Measurements from ENCODE around the gene ADAM33. TPM values are rescaled to one million over a fixed set of nuclear protein-coding genes. Genes with fewer than 3 reads are reported as not detected.

The ADAM33 gene, protein sequence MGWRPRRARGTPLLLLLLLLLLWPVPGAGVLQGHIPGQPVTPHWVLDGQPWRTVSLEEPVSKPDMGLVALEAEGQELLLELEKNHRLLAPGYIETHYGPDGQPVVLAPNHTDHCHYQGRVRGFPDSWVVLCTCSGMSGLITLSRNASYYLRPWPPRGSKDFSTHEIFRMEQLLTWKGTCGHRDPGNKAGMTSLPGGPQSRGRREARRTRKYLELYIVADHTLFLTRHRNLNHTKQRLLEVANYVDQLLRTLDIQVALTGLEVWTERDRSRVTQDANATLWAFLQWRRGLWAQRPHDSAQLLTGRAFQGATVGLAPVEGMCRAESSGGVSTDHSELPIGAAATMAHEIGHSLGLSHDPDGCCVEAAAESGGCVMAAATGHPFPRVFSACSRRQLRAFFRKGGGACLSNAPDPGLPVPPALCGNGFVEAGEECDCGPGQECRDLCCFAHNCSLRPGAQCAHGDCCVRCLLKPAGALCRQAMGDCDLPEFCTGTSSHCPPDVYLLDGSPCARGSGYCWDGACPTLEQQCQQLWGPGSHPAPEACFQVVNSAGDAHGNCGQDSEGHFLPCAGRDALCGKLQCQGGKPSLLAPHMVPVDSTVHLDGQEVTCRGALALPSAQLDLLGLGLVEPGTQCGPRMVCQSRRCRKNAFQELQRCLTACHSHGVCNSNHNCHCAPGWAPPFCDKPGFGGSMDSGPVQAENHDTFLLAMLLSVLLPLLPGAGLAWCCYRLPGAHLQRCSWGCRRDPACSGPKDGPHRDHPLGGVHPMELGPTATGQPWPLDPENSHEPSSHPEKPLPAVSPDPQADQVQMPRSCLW
- not detected in 2 replicates for polyA plus RNA-seq (2014; cell fraction: cytosol; rRNA removed)
- 0.24 TPM in 1 of 2 replicates, not detected in the other for polyA plus RNA-seq (2014; cell fraction: nucleus; rRNA removed)

DNA sequence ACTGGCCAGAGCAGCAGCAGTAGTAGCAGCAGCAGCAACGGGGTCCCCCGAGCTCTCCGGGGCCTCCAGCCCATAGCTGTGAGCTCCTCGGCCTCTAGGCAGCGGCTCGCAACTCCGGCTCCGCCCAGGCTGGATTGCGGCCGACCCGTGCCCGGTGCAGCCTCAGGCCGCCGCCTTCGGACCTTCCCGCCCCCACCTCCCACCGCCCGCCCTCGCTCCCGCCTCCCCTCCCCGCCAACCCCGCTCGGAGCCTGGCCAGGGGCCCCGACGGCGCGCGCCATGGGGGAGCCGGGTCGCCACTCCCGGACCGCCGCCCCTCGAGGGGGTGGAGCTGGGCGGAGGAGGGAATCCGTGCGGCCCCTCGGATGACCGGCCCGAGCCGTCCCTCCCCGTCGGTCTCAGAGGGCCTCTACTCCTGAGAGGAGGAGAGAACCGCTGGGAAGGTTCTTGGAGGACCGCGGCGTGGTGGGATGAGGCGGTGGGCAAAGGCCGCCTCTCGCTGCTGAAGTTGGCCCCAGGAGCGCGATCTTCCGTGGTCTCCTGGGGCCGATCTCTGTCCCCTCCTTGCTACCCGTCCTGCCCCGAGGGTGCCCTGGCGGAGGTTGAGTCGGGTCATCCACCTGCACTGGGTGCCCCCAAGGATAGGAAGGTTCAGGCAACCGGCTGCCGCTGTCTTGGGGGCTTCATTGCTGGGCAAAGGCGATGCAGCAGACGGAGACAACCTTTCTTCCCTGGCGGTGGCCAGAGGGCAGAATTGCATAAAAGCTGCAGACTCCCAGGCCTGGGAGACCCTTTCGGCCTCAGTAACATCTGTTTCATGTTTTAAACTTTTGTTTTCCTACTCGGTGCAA, at the start of gene ADAM33:
TSS of gene ADAM33 (minus strand) at position 80 of the 851 bp plus-strand sequence. CDS start at position 74, 6 bp downstream.
- DNase-seq (ENCODE audit: low spot score): no peak

DNA sequence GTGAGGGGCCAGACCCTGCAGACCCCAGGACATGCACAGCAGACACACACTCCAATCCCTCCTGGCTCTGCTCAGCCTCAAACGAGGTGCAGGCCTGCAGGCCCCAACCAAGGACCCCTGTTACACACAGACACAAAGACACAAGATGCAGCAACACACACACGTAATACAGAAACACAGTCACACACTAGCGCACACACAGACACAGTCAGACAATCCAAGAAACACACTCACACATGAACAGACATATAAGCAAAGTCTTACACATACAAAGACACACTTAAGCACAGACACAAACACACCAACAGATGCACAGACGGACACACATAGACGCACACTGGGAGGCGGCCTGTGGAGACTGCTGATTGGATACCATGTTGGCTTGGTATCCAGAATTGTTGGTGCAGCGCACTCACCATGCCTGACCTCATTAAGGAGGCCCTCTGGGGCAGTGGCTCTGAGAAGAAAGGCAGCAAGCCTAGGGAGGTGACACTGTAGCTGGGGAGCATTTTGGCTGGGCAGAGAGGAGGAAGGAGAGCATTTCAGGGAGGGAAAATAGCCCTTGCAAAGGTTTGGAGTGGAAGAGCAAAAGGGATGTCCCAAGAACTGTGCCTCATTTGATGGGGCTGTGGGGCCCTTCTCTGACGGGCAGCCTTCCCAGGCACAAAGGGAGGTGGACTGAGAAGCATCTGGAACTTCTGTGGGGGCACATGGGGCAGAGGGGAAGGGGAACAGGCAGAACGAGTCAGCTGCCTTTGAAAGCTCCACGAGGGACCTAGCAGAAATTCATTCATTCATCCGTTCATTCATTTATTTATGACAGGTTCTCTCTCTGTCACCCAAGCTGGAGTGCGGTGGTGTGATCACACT, 49.2 kb upstream of the ADAM33 start:
- peak; percentile 58 for DNase-seq (ENCODE audit: low spot score)

DNA sequence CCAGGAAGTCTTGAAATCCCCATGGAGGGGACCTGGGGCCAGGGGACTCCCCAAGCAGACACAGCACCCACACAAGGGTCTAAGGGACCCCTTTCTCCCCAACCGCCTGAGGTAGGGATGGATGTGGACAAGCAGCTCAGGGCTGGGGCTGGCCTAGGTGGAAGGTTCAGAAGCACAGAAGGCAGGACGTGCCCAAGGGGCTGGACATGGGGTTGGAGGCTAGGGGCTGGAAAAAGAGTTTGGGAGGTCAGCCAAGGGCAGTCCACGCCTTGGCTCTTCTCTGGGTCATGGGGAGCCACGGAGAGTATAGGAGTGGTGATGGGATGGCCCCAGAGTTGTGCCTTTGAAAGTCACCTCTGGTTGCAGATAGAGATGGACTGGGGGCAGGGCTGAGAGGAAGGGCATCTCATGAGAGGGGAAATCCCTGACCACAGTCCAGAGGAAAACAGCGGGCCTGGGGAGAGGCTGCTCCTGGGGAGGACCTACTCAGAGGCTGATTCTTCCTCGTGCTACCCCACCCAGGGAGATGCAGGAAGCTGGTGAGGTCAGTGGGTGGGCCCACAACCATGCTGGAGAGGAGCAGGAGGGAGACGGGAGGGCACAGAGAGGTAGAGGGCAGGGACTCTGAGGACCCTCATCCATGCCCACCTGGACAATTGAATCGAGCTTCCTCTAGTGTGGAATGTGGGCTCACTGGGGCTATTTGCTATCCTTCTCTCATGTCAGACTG, 48.2 kb upstream of the ADAM33 start:
- no peak for DNase-seq (ENCODE audit: low spot score)

DNA sequence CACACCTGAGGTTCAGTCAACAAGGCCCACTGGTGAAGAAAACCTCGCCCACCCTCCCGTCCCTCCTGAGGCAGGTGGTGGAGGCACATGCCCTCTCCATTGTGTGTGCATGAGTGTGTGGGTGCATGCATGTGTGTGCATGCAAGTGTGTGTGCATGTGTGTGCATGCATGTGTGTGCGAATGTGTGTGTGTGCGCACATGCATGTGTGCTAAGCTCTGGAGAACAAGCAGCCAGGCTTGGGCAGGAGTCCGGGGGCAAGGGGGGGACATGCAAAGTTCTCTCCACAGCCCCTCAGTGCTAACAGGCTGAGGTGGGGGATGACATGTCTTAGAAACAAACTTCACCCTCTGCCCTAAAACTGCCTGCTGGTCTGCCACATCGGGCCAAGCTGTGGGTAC, 47.6 kb upstream of the ADAM33 start:
- DNase-seq (ENCODE audit: low spot score): no peak

DNA sequence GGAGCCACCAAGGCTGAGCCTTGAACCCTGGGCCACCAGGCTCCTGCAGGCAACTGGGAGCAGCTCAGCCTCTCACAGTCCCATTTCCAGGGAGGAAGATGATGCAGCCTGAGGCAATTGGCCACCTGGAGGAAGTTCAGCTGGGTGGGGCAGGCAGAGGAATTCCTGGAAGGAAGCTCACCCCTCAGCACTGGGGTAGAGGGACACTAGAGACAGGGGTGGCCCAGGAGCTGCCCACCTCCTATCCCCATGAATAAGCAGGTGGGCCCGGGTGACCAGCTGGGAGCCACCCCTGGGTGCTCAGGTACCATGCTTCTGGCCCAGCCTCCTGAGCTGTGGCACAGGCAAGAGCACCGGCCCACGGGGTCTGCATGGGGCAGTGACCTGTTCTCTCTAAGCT, 47.1 kb upstream of the ADAM33 start:
- no peak for DNase-seq (ENCODE audit: low spot score)

DNA sequence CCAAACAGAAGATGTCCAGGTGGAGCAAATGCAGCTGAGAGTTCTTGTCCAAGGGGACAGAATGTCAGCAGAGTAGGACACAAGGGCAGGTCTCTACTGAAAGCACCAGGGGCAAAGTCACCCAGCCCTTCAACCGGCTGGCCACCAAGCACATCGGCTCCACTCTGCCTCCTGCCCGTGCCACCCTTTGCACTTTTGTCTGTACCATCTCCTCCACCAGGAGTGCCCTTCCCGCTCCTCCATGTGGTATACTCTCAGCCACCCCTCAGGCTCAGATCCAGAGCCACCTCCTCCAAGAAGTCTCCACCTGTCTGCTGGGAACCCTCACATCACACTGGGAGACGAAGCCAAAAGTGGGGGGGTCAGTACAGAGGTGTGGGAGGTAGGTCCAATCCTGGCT, 46.5 kb upstream of the ADAM33 start:
- DNase-seq (ENCODE audit: low spot score): no peak

DNA sequence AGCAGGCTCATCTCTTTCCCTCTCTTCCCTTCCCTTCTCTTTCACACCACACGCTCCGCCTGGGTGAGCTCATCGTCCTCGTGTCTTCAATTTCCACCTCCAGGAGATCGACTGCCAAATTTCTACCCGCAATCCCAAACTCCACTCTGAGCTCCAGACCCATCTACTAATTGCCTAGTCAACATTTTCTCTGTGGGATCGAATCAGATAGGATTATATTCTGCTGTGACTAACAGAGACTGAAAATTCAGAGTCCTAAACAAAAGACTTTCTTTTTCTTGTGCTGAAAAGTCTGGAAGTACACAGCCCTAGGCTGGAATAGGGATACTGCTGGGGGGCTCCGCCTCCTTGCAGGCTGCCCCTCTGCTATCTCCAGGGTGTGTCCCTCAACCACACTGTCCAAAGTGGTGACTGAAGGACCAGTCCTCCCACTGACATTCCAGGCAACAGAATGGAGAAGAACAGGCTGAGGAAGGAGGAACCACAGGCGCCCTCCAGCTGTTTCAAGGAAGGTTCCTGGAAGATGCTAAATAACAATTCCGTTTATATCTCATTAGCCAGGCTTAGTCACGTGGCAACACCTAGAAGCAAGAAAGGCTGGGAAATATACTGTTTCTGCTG, 45.7 kb upstream of the ADAM33 start:
- no peak for DNase-seq (ENCODE audit: low spot score)

DNA sequence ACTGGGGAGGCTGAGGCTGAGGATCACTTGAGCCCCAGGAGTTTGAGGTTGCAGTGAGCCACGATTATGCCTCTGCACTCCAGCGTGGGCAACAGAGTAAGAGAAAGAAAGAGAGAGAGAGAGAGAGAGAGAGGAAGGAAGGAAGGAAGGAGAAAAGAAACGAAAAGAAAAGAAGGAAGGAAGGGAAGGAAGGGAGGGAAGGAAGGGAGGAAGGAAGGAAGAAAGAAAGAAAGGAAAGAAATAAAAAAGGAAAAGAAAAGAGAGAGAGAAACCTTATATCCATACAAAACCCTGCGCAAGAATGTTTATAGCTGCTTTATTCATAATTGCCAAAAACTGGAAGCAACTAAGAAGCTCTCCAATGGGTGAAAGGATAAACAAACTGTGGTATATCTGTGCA, 42.5 kb upstream of the ADAM33 start:
- DNase-seq (ENCODE audit: low spot score): no peak

DNA sequence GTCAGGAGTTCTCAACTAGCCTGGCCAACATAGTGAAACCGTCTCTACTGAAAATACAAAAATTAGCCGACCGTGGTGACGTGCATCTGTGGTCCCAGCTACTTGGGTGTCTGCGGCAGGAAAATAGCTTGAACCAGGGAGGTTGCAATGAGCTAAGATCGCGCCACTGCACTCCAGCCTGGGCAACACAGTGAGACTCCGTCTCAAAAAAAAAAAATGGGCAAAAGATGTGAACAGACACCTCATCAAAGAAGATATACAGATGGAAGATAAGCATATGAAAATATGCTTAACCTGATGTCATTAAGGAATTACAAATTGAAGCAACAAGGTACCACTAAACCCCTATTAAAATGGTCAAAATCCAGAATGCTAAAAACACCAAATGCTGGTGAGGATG, 41.5 kb upstream of the ADAM33 start:
- DNase-seq (ENCODE audit: low spot score): no peak

DNA sequence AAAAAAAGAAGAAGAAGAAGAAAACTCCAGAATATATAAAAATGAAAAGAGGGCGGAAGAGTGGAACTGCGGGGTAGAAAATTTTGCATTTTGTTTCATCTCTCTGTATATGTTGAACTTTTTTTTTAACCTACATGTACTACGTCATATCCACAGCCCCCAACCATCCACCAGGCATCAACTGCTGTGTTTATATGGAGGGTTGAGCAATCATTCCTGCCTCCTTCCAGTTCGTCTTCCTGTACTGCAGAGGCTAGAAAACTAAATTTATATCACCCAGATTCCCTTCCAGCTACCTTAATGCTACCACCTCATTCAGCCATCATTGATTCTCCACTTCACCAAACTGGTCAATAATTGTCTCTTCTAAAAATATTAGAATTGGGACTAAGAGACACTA, 40.1 kb upstream of the ADAM33 start:
- DNase-seq (ENCODE audit: low spot score): no peak

DNA sequence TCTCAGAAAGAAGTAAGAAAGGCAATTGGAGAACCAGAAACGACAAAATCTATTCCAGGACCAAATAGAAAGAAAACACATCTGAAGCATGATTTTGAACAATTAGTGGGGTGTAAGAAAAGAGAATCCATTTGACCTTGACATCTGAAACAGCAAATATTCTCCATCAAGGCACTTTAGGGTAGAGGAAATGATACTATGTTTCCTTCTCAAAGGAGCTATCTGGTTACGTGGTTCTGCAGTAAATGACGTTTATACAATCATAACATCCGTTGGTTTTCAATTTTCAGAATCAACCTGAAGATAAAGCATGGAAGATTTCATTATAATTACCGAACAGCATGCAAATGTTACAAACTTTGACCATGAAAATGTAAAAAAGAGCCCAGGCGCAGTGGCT, 38.8 kb upstream of the ADAM33 start:
- no peak for DNase-seq (ENCODE audit: low spot score)

DNA sequence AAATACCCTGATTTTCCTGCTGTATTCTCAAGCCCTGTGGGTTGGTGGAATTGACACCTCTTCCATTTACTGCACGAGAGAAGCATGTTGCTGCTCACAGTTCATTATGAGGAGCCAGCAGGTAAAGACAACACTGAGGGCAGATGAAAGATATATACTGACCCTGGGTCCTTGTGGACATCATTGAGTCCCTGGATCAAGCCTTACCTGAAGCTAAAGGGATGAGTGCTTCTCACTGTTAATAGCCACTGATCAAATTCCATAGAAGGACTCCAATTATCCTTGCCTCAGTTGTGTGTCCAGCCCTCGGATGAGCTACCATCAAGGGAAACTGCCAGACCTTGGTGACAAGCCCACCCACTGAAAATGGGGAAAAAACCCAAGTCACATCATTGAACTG, 38.3 kb upstream of the ADAM33 start:
- no peak for DNase-seq (ENCODE audit: low spot score)

DNA sequence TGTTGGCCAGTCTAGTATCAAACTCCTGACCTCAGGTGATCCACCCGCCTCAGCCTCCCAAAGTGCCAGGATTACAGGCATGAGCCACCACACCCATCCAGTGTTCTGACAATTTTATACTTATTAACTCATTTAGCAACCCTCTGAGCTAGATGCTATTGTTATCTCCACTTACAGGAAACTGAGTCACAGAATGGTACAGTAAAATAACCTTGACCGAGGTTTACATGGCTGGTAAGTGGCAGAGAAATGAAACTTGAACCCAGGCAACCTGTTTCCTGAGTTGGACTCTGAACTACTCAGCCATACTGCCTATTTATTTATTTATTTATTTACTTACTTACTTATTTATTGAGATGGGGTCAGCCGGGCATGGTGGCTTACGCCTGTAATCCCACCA, 37.2 kb upstream of the ADAM33 start:
- no peak for DNase-seq (ENCODE audit: low spot score)

DNA sequence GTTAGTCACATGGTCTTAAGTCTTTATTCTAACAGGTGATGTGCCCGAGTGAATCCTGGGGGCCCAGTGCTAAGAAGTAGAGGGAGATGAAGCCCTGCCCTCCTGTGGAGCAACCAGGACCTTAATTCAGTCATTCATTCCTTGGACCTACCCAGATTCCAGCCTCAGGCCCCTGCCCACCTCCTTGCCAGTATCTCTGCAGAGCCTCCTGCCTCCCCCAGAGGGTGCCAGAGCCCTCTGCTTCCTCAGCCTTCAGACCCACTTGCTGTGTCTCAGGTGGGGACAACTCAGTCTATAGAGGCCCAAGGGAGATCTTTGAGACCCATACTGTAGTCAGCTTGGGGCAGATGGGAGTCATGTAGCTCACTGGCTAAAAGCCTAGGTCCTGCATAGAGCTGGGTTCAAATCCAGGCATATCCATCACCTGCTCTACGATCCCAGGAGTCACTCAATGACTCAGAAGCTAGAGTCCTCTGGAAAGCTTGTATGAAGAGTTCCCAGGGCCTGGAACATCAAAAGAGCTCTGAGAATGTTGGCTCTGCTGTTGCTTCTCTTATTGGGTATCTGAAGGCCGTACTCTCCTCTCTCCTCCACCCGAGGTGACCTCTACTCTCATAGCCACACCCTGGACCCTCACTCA, 34.5 kb upstream of the ADAM33 start:
- peak; percentile 83 for DNase-seq (ENCODE audit: low spot score)

DNA sequence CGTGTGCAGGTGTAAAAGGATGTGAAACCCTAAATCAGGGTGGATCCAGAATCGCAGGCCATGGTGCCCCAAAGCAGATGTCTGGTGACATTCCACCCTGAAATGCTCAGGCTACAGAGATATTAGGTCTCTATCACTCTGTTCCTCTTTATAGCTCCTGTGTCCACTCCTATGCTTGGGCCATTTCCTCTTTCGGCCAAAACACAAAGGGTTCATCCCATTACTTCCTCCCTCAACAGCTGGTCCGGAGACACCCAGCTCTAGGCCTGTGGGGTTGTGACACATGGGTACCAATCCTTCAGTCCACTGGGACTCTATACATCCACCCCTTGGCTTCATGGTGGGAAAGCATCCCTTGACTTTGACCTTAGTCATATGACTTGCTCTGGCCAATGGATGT, 32.3 kb upstream of the ADAM33 start:
- DNase-seq (ENCODE audit: low spot score): no peak

DNA sequence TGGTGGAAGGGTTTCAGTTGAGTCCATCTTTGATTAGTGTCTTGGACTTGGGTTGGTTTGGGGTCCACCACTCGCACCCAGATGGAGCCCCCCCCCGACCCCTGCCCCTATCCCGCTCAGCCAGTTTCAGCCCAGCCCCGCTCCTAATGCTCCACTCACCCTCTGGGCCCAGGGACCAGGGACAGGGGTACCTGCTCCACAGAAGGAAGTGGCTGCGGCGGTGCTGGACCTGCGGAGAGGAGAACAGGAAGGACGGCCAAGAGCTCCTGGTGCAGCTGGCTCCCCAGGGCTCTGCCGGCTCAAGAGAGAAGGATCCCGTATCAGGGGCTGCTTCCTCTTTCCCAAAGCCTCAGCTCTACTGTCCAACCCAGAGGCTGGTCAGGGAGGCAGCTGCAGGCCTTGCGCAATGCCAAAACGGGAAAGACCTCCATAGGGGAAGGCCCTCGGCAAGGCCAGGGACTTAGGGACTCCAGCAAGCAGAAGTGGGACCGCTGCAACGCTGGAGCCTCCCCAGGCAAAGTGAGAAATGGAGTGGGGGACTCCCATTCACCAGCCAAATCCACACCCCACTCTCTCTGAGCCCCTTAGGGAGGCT, 30.6 kb upstream of the ADAM33 start, which contains the start of gene SIGLEC1:
TSS of gene SIGLEC1 (minus strand) at position 322 of the 595 bp plus-strand sequence. CDS start 5,472 bp downstream, outside the sequence.
- no peak for DNase-seq (ENCODE audit: low spot score)

DNA sequence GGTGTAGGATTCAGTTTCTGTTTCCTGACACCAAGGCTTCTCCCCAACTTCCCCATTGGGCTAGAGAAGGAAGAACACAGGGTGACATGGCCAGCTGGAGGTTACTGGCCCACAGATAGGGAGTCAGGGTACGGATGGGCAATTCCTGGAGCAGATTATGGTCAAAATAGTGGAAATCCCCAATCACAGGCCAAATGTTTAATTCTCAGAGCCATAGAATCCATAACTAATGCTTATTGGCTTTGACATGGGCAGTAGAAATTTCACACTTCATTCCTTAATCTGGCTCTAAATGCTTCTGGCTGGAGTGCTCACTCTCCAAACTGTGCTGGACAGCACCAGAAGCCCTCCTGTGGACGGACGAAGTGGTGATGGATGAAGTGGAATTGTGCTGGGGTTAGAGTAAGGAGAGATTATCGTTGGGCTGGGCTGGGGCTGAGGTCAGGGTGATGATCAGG, 29.7 kb upstream of the ADAM33 start:
- no peak for DNase-seq (ENCODE audit: low spot score)

DNA sequence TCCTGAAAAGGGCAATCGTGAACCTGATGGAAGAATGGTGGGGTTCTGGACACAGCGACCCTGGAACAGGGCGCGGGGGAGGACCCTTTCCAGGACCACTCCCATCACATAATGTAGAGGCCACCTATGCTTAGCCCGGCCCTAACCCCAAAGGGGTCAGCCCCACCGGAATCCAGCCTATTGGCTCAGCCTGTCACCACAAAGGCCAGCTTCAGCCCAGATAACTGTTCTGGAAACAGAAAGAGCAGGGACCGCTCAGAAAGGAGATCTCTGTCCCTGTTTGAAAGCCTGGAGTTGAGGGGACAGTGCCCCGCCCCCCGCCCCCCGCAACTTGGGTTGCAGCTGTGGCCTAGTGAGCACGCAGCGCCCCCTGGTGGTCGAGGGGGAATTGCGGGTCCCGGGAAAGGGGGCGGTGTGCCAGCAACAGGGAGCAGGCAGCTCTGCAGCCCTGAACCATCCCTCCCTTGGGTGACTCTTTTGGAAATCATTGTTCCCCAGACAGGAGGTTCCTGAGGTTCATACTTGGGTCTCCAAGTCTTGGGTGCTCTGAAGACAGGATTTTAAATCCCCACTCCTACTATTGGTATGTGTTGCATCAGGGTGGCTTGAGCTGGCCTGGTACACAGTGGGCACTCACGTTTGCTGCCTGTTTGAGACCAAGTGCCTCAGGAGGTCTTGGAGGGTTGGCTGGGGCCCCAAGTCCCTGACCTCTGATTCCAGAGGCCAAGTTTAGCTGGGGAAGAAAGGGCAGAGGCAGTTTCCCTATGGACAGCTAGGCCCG, 29.1 kb upstream of the ADAM33 start:
- DNase-seq (ENCODE audit: low spot score): peak; percentile 54
